GM04504 (cell line): ENCODE measurements around the gene ABAT.
"Not testable (repeated sequence)": the region's sequence is repeated elsewhere in the genome, so short reads cannot be mapped to it uniquely, and the experiment has no call there.

ENCODE experiments used
- DNase-seq: peaks from one replicate; pipeline ENCODE4 v3.0.0-alpha.2; 2012; ENCODE audit warnings: low read depth

Gene ABAT

DNA sequence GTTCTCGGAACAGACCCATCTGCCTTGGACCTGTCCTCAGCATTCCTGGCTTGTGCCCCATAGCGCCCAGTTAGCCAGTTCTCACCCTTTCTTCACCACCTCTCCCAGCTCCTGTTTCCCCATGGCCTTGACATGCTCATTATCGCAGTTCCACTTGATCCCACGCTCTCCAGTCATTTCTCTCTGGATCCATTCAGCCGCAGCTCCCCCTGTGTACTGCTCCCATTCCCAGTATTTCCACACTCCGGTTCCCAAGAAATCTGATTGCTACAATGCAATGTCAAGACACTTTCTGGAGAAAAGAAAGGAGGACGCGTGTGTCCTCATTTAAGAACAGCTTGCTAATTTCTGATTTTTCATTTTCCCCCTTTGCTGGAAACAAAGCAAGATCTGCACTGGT is 67.7 kb downstream of the ABAT start:
- no peak for DNase-seq

DNA sequence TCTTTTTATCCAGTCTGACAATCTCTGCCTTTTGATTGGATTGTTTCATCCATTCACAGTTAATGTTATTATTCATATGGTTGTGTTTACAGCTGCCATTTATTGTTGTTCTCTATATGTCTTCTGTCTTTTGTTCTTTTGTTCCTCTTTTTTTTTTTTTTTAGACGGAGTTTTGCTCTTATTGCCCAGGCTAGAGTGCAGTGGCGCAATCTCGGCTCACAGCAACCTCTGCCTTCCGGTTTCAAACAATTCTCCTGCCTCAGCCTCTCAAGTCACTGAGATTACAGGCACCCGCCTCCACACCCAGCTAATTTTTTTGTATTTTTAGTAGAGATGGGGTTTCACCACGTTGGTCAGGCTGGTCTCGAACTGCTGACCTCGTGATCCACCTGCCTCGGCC is 74.5 kb downstream of the ABAT start:
- DNase-seq, result not testable (repeated sequence)

DNA sequence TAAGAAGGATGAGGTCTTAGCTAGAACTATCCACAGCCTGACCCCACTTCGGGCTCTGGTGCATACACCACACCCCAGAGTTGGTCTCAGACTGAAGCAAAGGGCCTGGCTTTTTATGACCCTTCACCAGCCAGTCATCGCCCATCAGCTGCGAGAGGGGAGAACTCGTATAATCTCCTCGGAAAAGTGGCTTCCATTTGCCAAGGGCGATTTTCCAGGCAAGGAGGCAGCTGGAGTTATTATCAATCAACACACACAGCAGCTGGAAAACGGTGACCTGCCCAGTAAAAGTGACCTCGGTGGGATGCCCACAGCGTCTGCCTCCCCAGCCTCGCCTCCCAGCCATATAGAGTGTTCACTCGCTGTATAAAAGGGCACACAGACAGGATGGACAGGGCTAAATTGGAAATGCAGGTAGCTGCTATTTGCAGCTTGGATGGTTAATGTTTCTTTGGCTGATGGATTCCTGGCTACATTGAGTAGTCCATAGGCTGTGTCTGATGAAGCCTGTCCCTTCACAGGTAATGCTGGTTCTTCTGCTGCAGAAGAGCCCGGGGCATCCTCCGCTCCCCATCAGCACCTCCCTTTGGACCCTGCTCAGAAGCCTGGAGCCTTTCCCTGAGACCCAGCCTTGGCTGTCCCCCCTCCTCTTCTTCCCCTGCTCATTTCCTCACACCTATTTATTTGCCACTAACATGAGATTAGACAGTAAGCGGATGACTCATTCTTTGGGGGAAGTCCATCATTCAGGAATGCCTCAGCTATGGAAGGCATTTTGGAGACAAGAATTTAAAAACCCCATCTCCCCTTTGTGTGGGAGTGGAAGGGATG is 77.3 kb downstream of the ABAT start:
- peak; percentile 30 for DNase-seq

GRCh38 chr16:8752706-8753105 is 78.3 kb downstream of the ABAT start:
- DNase-seq, result no peak

DNA sequence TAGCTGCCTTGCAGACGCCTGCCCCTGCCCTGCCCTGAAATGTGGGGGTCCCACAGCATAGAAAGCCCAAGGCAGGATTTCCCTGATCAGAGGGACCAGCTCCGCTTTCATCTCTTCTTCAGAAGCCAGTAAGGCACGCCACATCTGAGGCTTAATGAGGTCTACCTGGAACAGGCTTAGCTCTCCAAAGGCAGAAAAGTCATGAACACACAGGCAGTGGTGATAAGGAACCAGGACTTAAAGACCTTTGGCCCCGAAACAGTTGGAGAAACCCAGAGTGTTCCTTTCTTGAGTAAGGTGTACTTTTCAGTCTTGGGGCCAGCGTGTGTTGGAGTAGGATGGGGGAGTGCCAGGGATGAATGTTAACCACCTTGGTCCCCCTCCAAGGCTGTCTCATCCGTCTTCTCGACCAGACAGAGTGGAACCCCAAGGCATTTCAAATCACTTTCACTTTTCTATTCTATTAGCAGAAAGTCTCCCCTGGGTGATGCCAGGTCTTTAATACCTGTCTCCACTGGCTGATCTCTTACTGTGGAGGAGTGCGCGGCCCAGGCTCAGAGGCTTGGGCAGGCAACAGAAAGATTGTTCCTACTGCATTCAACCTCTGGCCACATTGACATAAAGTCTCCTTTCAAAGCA is 79.1 kb downstream of the ABAT start:
- DNase-seq, result no peak

DNA sequence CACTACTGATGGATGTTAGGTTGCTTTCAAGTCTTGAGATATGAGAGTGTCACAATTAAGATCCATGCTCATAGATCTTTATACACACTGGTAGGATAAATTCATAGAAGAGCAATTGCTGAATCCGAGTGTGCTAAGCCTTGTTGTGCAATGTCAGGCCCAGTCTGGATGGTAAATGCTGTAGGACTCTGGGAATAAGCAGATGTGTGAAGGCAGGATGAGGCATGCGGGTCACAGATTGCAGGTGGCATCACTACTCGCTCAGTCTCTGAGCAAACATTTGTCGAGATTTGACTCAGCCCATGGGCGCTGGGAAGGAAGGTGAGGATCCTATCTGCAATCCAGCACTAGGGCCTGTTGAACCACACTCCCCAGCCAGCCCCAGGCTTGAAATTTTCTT is 82.3 kb downstream of the ABAT start:
- no peak for DNase-seq

- DNase-seq, result no peak
These were observed 83.6 kb downstream of the ABAT start for GRCh38 chr16:8758022-8758421.

- DNase-seq, result no peak
These were observed 85.6 kb downstream of the ABAT start for GRCh38 chr16:8760021-8760420.

DNA sequence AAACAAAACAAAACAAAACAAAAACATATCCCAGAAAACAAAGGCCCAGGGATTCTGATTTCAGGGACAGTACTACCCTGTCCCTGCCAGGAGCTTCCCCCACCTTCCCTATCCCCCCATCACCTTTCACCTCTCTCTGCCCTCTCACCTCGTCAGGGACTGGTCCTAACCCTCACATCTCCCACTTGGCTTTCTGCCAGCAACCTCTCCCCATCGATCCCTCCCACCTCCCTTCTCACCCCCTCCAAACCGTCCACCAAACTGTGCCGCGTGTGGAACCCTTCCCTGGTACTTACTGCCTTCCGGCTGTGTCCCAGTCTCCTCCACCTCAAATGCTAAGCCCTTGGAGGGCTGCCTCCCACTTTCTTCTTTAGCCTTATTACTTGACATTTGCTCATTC is 86.7 kb downstream of the ABAT start:
- no peak for DNase-seq

GRCh38 chr16:8762254-8762653 is 87.8 kb downstream of the ABAT start:
- DNase-seq, result no peak

- no peak for DNase-seq
These were observed 88.7 kb downstream of the ABAT start for GRCh38 chr16:8763083-8763482.

GRCh38 chr16:8763899-8764298 is 89.5 kb downstream of the ABAT start:
- no peak for DNase-seq

GRCh38 chr16:8764525-8765250 is 90.3 kb downstream of the ABAT start:
- no peak for DNase-seq

DNA sequence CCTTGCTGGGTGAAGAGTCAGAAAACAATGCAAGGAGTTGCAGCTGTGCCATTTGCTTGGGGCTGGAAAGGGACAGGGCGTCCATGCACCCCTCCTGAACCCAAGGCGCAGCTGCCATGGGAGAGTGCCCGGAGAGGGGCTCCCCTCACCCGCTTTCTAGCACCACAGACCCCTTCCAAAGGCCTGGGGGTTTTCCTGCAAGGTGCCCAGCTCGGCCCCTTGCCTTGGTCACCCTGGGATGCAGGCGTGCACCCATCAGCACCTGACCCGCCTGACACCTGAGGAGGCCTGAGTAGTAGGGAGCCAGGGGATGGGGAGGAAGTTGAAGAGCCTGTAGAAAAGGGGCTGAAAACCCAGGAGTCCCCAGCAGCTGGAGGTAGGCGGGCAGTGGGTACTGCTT is 92.8 kb downstream of the ABAT start:
- no peak for DNase-seq

DNA sequence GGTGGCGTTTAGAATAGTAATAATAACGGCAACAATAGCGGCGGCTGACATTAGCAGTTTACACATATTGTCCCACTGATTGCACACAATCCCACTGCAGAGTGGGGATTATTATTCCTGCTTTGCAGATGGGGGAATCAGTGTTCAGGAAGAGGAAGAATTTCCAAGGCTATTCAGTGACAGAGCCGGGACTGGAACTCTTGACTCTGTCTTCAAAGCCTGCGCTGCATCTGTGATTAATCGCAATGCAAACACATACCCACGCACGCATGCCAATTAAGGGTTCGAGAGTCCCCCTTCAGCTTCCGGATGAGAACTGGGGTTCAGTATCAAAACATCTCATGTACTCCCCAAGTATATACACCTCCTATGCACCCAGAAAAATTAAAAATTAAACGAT is 93.9 kb downstream of the ABAT start:
- no peak for DNase-seq

DNA sequence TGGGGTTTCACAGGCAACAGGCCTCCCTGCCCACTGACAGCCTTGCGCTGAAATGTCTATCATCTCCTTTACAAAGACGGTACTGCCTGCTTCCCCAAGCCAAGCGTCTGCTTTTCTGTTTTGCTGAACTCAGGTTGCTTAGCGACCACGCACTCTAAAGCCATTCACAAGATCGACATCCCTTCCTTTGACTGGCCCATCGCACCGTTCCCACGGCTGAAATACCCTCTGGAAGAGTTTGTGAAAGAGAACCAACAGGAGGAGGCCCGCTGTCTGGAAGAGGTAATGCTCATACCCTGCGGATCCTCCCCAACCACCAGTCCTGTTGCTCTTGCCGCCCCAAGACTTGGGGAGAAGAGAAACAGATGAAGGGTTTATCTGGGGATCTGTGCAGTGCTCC is 94.3 kb downstream of the ABAT start:
- no peak for DNase-seq

DNA sequence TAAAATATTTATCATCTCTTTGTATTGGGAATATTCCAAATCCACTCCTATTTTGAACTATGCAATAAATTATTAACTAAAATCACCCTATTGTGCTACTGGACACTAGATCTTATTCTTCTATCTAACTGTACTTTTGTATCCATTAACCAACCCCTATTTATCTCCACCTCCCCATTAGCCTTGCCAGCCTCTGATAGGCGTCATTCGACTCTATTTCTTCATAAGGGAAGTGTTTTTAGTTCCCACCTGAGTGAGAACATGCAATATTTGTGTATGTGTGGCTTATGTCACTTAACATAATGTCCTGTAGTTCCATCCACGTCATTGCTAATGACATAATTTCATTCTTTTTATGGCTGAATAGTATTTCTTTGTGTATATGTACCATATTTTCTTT is 99.1 kb downstream of the ABAT start:
- no peak for DNase-seq

- DNase-seq, result no peak
These were observed 99.8 kb downstream of the ABAT start for GRCh38 chr16:8774208-8774607.

DNA sequence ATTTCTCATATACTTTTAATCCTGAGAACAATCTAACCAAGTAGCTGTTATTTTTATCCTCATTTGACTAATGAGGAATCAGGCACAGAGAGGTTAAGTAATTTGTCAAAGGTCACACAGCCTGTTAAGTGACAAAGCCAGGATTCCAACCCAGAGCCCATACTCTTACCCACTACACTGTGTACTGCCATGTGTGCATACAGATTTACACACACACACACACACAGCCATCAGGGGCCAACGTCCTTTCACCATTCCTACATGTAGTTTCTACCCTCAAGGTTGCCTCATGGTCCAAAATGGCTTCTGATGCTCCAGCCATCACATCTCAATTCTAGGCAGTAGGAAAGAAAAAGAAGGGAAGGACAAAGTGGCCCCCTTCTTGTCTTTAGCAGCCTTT is 100.9 kb downstream of the ABAT start:
- no peak for DNase-seq

DNA sequence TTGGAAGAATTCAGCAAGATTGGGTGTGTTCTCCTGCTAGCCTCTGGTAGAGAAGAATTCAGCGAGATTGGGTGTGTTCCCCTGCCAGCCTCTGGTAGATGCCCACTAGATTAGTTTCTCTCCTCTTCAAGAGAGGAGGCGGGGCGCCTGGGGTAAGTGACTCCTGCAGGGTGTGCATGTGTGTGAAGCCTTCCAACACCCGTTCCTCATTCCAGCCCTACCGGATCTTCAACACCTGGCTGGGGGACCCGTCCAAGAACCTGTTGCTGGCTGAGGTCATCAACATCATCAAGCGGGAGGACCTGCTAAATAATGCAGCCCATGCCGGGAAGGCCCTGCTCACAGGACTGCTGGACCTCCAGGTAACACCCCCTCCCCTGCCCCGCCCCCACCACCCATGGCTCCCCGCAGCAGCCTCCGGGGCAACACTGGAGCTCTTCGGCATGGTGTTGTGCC is 101.7 kb downstream of the ABAT start:
- DNase-seq, result no peak

GRCh38 chr16:8777217-8777616 is 102.8 kb downstream of the ABAT start:
- DNase-seq, result no peak

DNA sequence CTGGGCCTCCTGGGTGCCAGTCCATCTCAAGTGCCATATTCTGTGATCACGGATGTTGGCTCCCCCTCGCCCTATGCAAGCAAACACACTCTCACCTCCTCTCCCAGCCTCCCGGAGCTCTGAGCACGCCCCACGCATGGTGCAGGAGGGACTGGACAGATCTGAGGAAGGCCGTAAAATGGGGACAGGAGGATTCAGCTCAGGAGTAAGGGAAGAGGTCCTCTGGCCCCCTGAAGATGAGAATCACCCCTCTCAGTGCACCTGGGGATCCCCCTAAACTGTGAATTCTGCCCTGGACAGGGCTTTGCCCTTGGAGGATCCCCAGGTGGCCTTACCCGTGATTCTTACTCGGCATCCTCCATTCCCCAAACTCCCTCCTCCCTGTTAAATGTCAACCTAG is 107.4 kb downstream of the ABAT start:
- no peak for DNase-seq

- no peak for DNase-seq
These were observed 108.3 kb downstream of the ABAT start for GRCh38 chr16:8782673-8783072.
